ENCODE results near the gene PSMA7. TPM values are rescaled to one million over a fixed set of nuclear protein-coding genes. Genes with fewer than 3 reads are reported as not detected.

The PSMA7 gene
- total and polyA plus RNA-seq, 2 of the 8 experiments (the other 6 are each of a cell fraction or from before 2014, with no cell fraction given), result 361 to 648 TPM

DNA sequence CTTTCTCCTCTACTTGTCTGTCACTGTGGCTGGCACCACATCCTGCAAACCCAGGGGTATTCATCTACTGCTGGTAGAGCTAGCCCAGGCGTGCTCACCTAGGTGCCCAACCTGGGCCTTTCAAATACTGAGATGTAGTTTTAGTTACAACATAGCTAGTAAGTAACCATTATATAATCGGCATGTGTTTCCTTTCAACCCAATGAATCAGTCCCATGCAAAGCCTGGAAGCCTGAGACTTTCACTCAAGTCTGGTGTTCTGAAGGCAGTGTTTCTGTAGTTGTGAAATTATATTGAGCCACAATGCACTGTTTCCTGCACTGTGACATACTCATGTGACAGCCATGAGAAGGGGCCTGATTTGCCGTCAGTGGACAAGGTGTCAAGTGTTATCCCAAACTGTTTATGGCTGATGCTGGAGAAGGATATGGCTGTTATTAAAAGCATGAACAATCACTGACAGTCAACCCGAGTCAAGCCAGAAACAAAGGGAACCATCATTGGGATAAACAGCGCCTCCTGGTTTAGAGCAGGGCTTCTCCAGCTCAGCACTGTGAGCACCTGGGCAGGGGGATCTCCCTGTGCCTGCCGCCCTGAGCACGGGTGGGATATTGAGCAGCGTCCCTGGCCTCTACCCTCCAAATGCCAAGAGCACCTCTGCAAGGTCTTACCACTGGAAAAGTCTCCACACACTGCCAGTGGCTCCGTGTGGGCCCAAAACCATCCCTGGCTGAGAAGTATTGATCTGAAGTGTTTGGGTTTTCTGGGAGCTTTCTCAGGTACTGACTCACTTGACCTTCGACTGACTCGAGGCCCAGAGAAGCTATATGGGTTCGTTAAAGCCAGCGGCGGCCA, 1.6 kb downstream of the PSMA7 start (continued):
- no peak for TF ChIP-seq SAP30 (IDR thresholded peaks at IDR 0.05; ENCODE audit: insufficient read depth, insufficient replicate concordance, low read length)
- TF ChIP-seq MAFK (IDR thresholded peaks at IDR 0.05; ENCODE audit: low read depth, low read length), result no peak
- TF ChIP-seq SIN3A (conservative IDR thresholded peaks at IDR 0.05 in 1 of 2, IDR thresholded peaks at IDR 0.05 in 1 of 2; ENCODE audit: low read depth in 1 of 2, low read length in 2 of 2), result 0 out of 4 replicates have a peak, but pooled peaks of 1 of the 2 experiments have one; percentile 48
